ENCODE data around the gene TLX2. TPM values are rescaled to one million over a fixed set of nuclear protein-coding genes. Genes with fewer than 3 reads are reported as not detected.

Gene TLX2
- total and polyA plus RNA-seq, 2 of the 13 experiments (the other 11 are each of a cell fraction or from before 2014, with no cell fraction given), result 0.05 to 0.20 TPM

- TF ChIP-seq KIAA2018 (CRISPR knock-in tag; IDR thresholded peaks at IDR 0.05; ENCODE audit: borderline replicate concordance), result peak; percentile 7; the same call in 1 of the 2 replicates
- TF ChIP-seq HNRNPUL1 (IDR thresholded peaks at IDR 0.05; ENCODE audit: low read depth, low read length), result no peak
- TF ChIP-seq BHLHE40 (IDR thresholded peaks at IDR 0.05; ENCODE audit: low read length), result peak; percentile 79
- no peak for TF ChIP-seq ZNF256 (CRISPR knock-in tag; conservative IDR thresholded peaks at IDR 0.05)
- TF ChIP-seq ZNF616 (CRISPR knock-in tag; IDR thresholded peaks at IDR 0.05; ENCODE audit: low read depth), result no peak
- no peak for TF ChIP-seq ZMAT5 (CRISPR knock-in tag; IDR thresholded peaks at IDR 0.05; ENCODE audit: borderline replicate concordance, low read depth)
- no peak for TF ChIP-seq ZNF75D (CRISPR knock-in tag; IDR thresholded peaks at IDR 0.05; ENCODE audit: borderline replicate concordance)
- no peak for TF ChIP-seq JUN (CRISPR knock-in tag; IDR thresholded peaks at IDR 0.05)
- TF ChIP-seq CBX2 (IDR thresholded peaks at IDR 0.05; ENCODE audit: low read depth, low read length), result no peak
- no peak for TF ChIP-seq CBX2 (CRISPR knock-in tag; IDR thresholded peaks at IDR 0.05; ENCODE audit: low read depth)
- no peak for TF ChIP-seq SCMH1 (CRISPR knock-in tag; IDR thresholded peaks at IDR 0.05; ENCODE audit: borderline replicate concordance)
- TF ChIP-seq ZBTB10 (CRISPR knock-in tag; IDR thresholded peaks at IDR 0.05; ENCODE audit: borderline replicate concordance), result peak; percentile 89; the same call in 1 of the 2 replicates
- no peak for TF ChIP-seq SIX1 (CRISPR knock-in tag; IDR thresholded peaks at IDR 0.05; ENCODE audit: borderline replicate concordance)
- peak; percentile 79 for TF ChIP-seq BRCA1 (CRISPR knock-in tag; IDR thresholded peaks at IDR 0.05)
- TF ChIP-seq BCLAF1 (IDR thresholded peaks at IDR 0.05), result no peak
These were observed 11.3 kb upstream of the TLX2 start (continued) for GRCh38 chr2:74502720-74503505.

All from HepG2 (cell line).